Upper lobe of right lung (tissue), 1 donor: ENCODE results near the gene NUDT3. TPM values are rescaled to one million over a fixed set of nuclear protein-coding genes. Genes with fewer than 3 reads are reported as not detected.

Source experiments
- ATAC-seq: fragments of 200-7000 bp; cut with Tn5 transposase; one replicate; pipeline ENCODE4 v1.9.1; 2020; ENCODE audit warnings: mild to moderate bottlenecking, moderate library complexity
- DNase-seq: peaks from one replicate; pipeline ENCODE4 v3.0.0-alpha.2; 2020
- H3K27ac ChIP-seq: fragments of 200-600 bp; one replicate; pipeline ENCODE4 v1.8.0; 2022
- H3K27me3 ChIP-seq: fragments of 200-600 bp; one replicate; pipeline ENCODE4 v1.8.0; 2022; ENCODE audit warnings: mild to moderate bottlenecking
- H3K36me3 ChIP-seq: fragments of 200-600 bp; one replicate; pipeline ENCODE4 v1.8.0; 2022
- H3K4me1 ChIP-seq: fragments of 200-600 bp; one replicate; pipeline ENCODE4 v1.8.0; 2022
- H3K4me3 ChIP-seq: fragments of 200-600 bp; one replicate; pipeline ENCODE4 v1.8.0; 2022; ENCODE audit warnings: mild to moderate bottlenecking
- H3K9me3 ChIP-seq: fragments of 200-600 bp; one replicate; pipeline ENCODE4 v1.8.0; 2022
- intact Hi-C: fragments of 100-400 bp; cut with DNase I; formaldehyde crosslinking; loops from one replicate; pipeline ENCODE4 v1.11.0; 2022
- total RNA-seq: library from RNA; stranded (reverse); fragmentation: NEBNext Ultra II Directional; extraction: Animal tissue kit (Norgen Biotek cat#: 25700); gene quantifications from one replicate; pipeline ENCODE4 v1.2.1, GENCODE V29; 2021
- TF ChIP-seq, protein P1 (sequence below): fragments of 200-600 bp; IDR thresholded peaks from one replicate; pipeline ENCODE4 v1.8.0; 2022; ENCODE audit warnings: antibody characterized with exemption
- donor health status: DM: no; HTN: yes; CAD: no; lungs with severe emphysema.

The NUDT3 gene
- total RNA-seq, 1 donor from 2014 or later, result 29.1 TPM

DNA sequence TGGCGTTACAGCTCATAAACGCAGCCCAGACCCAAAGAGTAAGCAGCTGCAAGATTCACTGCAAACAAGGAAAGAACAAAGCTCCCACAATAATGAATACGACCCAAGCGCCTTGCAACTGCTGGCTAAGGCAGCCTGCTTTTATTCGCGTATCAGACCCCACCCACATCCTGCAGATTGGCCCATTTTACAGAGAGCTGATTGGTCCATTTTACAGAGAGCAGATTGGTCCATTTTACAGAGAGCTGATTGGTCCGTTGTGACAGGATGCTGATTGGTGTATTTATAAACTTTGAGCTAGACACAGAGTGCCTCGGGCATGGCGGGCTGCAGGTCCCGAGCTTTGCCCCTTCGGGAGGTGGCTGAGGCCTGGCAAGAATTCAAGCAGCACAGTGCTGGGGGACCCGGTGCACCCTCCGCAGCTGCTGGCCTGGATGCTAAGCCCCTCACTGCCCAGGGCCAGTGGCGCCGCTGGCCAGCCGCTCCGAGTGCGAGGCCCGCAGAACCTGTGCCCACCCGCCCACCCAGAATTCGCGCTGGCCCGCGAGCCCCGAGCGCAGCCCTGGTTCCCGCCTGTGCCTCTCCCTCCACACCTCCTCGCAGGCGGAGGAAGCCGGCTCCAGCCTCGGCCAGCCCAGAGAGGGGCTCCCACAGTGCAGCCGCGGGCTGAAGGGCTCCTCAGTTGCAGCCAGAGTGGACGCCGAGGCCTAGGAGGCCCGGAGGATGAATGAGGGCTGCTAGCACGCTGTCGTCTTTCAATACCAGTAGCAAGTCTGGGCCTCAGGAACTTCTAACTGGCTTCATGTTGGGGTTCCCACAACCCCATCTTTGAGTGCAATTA lies 44.6 kb upstream of the NUDT3 start:
- intact Hi-C loops, result no loop called here
- no peak for DNase-seq

DNA sequence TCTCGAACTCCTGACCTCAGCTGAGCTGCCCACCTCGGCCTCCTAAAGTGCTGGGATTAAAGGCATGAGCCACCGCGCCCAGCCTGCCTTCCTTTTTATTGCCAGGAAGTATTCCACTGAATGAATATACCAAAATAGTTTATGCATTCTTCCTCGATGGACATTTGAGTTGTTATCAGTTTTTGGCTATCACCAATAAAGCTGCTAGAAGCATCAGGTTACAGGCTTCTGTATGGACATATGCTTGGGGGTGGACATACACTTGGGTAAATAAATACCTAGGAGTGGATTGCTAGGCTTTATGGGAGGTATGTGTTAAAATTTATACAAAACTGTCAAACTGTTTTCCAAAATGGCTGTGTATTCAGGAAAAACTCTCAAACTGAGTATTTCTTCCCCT lies 43.4 kb upstream of the NUDT3 start:
- TF ChIP-seq, protein P1, sequence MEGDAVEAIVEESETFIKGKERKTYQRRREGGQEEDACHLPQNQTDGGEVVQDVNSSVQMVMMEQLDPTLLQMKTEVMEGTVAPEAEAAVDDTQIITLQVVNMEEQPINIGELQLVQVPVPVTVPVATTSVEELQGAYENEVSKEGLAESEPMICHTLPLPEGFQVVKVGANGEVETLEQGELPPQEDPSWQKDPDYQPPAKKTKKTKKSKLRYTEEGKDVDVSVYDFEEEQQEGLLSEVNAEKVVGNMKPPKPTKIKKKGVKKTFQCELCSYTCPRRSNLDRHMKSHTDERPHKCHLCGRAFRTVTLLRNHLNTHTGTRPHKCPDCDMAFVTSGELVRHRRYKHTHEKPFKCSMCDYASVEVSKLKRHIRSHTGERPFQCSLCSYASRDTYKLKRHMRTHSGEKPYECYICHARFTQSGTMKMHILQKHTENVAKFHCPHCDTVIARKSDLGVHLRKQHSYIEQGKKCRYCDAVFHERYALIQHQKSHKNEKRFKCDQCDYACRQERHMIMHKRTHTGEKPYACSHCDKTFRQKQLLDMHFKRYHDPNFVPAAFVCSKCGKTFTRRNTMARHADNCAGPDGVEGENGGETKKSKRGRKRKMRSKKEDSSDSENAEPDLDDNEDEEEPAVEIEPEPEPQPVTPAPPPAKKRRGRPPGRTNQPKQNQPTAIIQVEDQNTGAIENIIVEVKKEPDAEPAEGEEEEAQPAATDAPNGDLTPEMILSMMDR, result no peak
- intact Hi-C loops, result no loop called here
- no peaks in the 10 kb centered on the region for H3K9me3 ChIP-seq

More for the DNA sequence above, 44.6 kb upstream of the NUDT3 start:
- no peak overlapping the region for H3K4me3 ChIP-seq
- TF ChIP-seq, protein P1, result no peak
- H3K27ac ChIP-seq, result no peak overlapping the region
- no peaks in the 10 kb centered on the region for H3K4me1 ChIP-seq
- no peaks in the 10 kb centered on the region for H3K9me3 ChIP-seq
- ATAC-seq, result no peak
- no peaks in the 10 kb centered on the region for H3K27me3 ChIP-seq
- no peaks in the 10 kb centered on the region for H3K36me3 ChIP-seq

DNA sequence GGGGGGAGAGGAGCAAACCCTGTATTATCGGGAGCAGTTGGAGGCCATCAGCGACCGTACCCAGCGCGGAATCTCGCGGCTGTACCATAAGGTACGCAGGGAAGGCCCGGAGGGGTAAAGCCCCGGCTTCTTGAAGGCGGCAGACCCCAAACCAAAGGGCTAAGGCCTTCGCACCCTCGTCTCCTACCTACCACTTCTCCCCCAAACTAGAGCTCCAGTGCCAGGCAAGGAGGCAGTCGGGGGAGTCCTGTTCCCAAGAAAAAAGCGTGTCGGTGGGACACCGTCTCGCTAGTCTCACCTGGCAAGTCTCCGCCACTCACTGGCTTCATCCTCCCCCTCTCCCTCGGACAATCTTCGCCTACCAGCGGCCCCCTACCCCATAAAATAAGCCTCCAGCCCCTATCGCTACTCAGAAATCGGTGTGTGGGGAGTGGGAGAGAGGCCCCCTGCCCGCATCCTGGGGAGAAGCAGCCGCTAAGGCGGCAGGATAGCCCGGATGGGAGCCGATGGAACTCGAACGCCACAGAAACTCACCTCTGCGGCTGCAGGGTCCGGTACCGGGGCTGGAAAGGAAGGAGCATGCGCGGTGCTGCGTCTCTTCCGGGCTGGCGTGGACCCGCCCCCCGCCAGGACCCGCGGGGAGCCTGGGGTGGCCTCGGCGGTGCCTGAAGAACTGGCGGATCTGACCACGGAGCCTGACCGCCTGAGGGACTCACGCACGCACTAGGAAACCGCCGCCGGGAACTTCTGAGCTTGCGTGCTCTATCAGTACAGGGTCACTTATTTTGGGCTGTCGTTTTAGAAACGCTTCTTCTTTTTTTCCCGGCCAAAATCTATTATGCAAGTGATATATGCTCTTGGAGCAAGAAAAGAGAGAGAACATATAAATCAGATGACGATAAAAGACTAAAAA lies 33.3 kb upstream of the NUDT3 start, which contains the start of gene RPS10:
Gene RPS10, minus strand, starts transcription at position 572 of the 913 bp plus-strand sequence. CDS start 848 bp downstream, outside the sequence.
- H3K27ac ChIP-seq, result peak within 1 kb of the TSS; percentile 86
- TF ChIP-seq, protein P1, result no peak
- intact Hi-C loops, result no loop called here
- H3K9me3 ChIP-seq, result no peaks in the 10 kb centered on the region
- DNase-seq, result peak; percentile 96
- H3K4me1 ChIP-seq, result peaks cover 17% of the 10 kb centered on the region
- peak within 1 kb of the TSS; percentile 92 for H3K4me3 ChIP-seq
- peak; percentile 100 for ATAC-seq
- H3K27me3 ChIP-seq, result no peaks in the 10 kb centered on the region
- H3K36me3 ChIP-seq, result peaks cover 42% of the 10 kb centered on the region

More for the DNA sequence above, 43.4 kb upstream of the NUDT3 start:
- Histone ChIP-seq H3K4me3 (no peak overlapping the region), H3K27me3 (no peaks in the 10 kb centered on the region), H3K36me3 (no peaks in the 10 kb centered on the region), H3K27ac (no peak overlapping the region), H3K4me1 (no peaks in the 10 kb centered on the region)
- ATAC-seq (no peak), DNase-seq (no peak)

DNA sequence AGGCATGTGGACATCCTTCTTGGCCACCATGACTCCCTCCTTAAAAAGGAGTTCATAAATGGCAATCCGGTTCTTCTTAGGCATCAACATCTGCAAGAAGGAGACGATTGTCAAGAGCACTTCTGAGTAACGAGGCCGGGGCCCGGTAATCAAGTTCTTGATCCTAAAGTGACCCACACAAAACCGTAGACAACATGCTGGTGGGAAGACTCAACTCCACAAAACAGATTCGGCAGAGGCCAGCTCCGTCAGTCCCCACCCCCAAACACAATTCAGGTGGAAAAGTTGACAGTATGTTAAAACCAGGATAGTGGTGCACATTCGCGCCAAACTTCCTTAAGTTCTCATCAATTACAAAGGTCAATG lies 32.6 kb upstream of the NUDT3 start:
- Histone ChIP-seq H3K9me3 (no peaks in the 10 kb centered on the region), H3K36me3 (peaks cover 48% of the 10 kb centered on the region), H3K27me3 (no peaks in the 10 kb centered on the region), H3K4me3 (peak overlapping the region; percentile 92), H3K4me1 (peaks cover 17% of the 10 kb centered on the region), H3K27ac (peak overlapping the region; percentile 86)
- TF ChIP-seq, protein P1, result no peak
- no peak for DNase-seq
- intact Hi-C loops, result no loop called here
- ATAC-seq, result no peak

DNA sequence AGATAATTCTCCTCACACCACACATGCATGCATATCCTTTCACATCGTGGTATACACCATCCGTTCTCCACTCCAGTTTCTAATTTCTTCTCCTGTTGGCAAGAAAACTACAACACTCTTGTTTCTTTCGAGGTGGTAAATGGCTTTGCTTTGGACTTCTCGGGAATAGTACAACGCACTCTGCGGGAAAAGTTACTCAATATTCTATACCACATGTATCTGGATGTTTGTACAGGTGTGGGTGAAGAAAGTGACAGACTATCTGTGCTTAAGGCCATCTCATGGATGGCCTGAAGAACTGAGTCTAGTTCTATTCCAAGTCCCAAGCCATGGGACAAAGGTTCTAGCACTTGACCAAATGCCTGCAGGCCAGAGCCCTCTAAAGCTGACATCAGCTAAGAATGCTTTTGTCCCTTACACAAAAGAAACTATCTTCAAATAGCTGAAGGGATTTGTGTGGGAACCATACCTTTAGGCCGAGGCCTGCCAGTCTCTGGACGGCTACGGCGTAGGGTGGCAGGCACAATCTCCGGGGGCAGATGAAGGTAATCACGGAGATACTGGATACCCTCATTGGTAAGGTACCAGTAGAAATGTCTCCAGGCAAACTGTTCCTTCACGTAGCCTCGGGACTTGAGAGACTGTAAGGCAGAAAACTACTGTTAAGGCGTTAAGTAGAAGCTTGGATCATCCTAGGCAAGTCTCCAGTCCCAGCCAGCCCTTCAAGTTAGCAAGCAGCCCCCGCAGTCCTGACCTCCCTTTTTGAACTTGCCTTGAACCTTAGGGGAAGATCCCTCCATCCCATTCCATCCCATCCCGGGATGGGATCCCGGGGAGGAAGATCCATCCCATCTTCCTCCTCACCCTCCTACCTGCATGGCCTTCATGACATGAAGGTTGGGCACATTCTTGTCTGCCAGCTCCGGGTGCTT lies 32.0 kb upstream of the NUDT3 start:
- TF ChIP-seq, protein P1, result no peak
- H3K27me3 ChIP-seq, result no peaks in the 10 kb centered on the region
- intact Hi-C loops, result no loop called here
- ATAC-seq (no peak), DNase-seq (no peak)
- H3K4me3 ChIP-seq, result peak overlapping the region; percentile 92
- H3K9me3 ChIP-seq, result no peaks in the 10 kb centered on the region
- H3K4me1 ChIP-seq, result peaks cover 17% of the 10 kb centered on the region
- peak overlapping the region; percentile 86 for H3K27ac ChIP-seq
- H3K36me3 ChIP-seq, result peaks cover 54% of the 10 kb centered on the region
